Adrenal gland (tissue), 5 donors: ENCODE results near the gene CALD1.

ENCODE experiments used
- CTCF ChIP-seq, 6 experiments: fragments of 450-650 bp in 4 of 6; fragments of 200-600 bp in 2 of 6; sonication (generic) in 1 of 6; IDR thresholded peaks; 1 replicate in 5 of 6; 2 replicates in 1 of 6; pipeline versions ENCODE4 v1.5.1 to v1.8.0; 2016 to 2021; ENCODE audit warnings: antibody characterized with exemption in 6 of 6, mild to moderate bottlenecking in 2 of 6, moderate library complexity in 1 of 6
- POLR2A ChIP-seq, 2 donors: fragments of 450-650 bp; IDR thresholded peaks; one replicate each; pipeline ENCODE4 v1.6.1; 2017; ENCODE audit warnings: antibody characterized with exemption in 2 of 2, mild to moderate bottlenecking in 2 of 2, moderate library complexity in 1 of 2
- donor health status: DM: no; HTN: no; CAD: no.

GRCh38 chr7:134962270-134962780, 182.9 kb downstream of the CALD1 start:
- TF ChIP-seq POLR2A (IDR thresholded peaks at IDR 0.05): no peak
- no peak for TF ChIP-seq CTCF (IDR thresholded peaks at IDR 0.05)
